A549 (cell line): ENCODE data around the gene OTOP3. TPM values are rescaled to one million over a fixed set of nuclear protein-coding genes. Genes with fewer than 3 reads are reported as not detected.

Experiments used
- ATAC-seq, 2 experiments: fragments of 200-7000 bp in 1 of 2; fragments of >200 bp in 1 of 2; cut with Nextera tagmentation in 1 of 2; cut with Tn5 transposase in 1 of 2; 3 replicates each; pipeline versions ENCODE4 v1.8.0 to v1.9.1; 2018 to 2020; ENCODE audit warnings: mild to moderate bottlenecking in 1 of 2, moderate library complexity in 1 of 2
- CTCF ChIA-PET: fragments of 300-600 bp; sonication (Branson Sonifier 250); formaldehyde crosslinking; extraction: SDS; loops from one replicate; lab custom pipeline; 2021; ENCODE audit warnings: antibody characterized with exemption, inconsistent platforms; lab: Yijun Ruan, JAX
- POLR2A ChIA-PET: fragments of 350-600 bp; formaldehyde crosslinking; extraction: SDS; loops from one replicate; lab custom pipeline; 2021; ENCODE audit warnings: antibody characterized with exemption, inconsistent platforms; lab: Yijun Ruan, JAX
- DNase-seq, 2 experiments: peaks; one replicate each; pipeline versions ENCODE4 v3.0.0 to v3.0.0-alpha.2; 2011 to 2016; ENCODE audit warnings: low read depth in 1 of 2, low spot score in 1 of 2
- FAIRE-seq: peaks from 2 replicates; lab custom pipeline; 2011; peaks lifted over from hg19 to GRCh38; lab: Jason Lieb, UNC
- H3K27ac ChIP-seq, 2 experiments: fragments of >200 bp; sonication (Bioruptor Twin); formaldehyde crosslinking; 3 replicates each; pipeline ENCODE4 v1.5.1; 2016 to 2017
- H3K4me1 ChIP-seq: fragments of >200 bp; sonication (Bioruptor Twin); formaldehyde crosslinking; 3 replicates; pipeline ENCODE4 v1.6.1; 2016
- H3K4me2 ChIP-seq: fragments of >200 bp; sonication (Bioruptor Twin); formaldehyde crosslinking; 3 replicates; pipeline ENCODE4 v1.6.1; 2016
- H3K4me3 ChIP-seq: fragments of >200 bp; sonication (Bioruptor Twin); formaldehyde crosslinking; 3 replicates; pipeline ENCODE4 v1.5.1; 2016
- H3K9me3 ChIP-seq: fragments of >200 bp; sonication (Bioruptor Twin); formaldehyde crosslinking; 3 replicates; pipeline ENCODE4 v1.6.1; 2016
- BCL3 ChIP-seq: fragments of >200 bp; sonication (Bioruptor Twin); formaldehyde crosslinking; IDR thresholded peaks from 3 replicates; pipeline ENCODE4 v1.6.1; 2016
- CTCF ChIP-seq: fragments of >200 bp; sonication (Bioruptor Twin); formaldehyde crosslinking; IDR thresholded peaks from 3 replicates; pipeline ENCODE4 v1.5.1; 2016
- EP300 ChIP-seq, 2 experiments: fragments of >200 bp; sonication (Bioruptor Twin); formaldehyde crosslinking; IDR thresholded peaks; 2 replicates in 1 of 2; 3 replicates in 1 of 2; pipeline ENCODE4 v1.6.1; 2016 to 2017
- FOSB ChIP-seq: fragments of 250-450 bp; sonication (Bioruptor Pico); IDR thresholded peaks from 2 replicates; pipeline ENCODE4 v1.5.0; 2020; ENCODE audit warnings: mild to moderate bottlenecking, moderate library complexity
- FOSL2 ChIP-seq, 2 experiments: fragments of 450-650 bp in 1 of 2; fragments of >200 bp in 1 of 2; sonication (Bioruptor Twin) in 1 of 2; formaldehyde crosslinking; IDR thresholded peaks; 2 replicates each; pipeline versions ENCODE4 v1.5.0 to v1.6.1; 2016 to 2020; ENCODE audit warnings: mild to moderate bottlenecking in 1 of 2, moderate library complexity in 1 of 2
- FOXS1 ChIP-seq: fragments of 250-450 bp; sonication (Bioruptor Pico); IDR thresholded peaks from 2 replicates; pipeline ENCODE4 v1.5.0; 2020; ENCODE audit warnings: mild to moderate bottlenecking, moderate library complexity
- GATA3 ChIP-seq: IDR thresholded peaks from 2 replicates; pipeline ENCODE4 v1.6.1; 2012; ENCODE audit warnings: borderline replicate concordance
- HMGXB4 ChIP-seq: fragments of 250-450 bp; sonication (Bioruptor Pico); IDR thresholded peaks from 2 replicates; pipeline ENCODE4 v1.5.0; 2021; ENCODE audit warnings: mild to moderate bottlenecking, moderate library complexity, borderline replicate concordance
- JUN ChIP-seq, 2 experiments: fragments of >200 bp; sonication (Bioruptor Twin); formaldehyde crosslinking; IDR thresholded peaks; 2 replicates in 1 of 2; 3 replicates in 1 of 2; pipeline ENCODE4 v1.6.1; 2016 to 2017
- MAX ChIP-seq: IDR thresholded peaks from 2 replicates; pipeline ENCODE4 v1.6.1; 2012
- MYC ChIP-seq: IDR thresholded peaks from 2 replicates; pipeline ENCODE4 v1.6.1; 2012; ENCODE audit warnings: mild to moderate bottlenecking, inconsistent platforms, low read length, improper control_type of control experiment, borderline replicate concordance
- POLR2A ChIP-seq: IDR thresholded peaks from 2 replicates; pipeline ENCODE4 v1.6.1; 2012; ENCODE audit warnings: mild to moderate bottlenecking, low read length
- RAD21 ChIP-seq, 2 experiments: fragments of >200 bp in 1 of 2; sonication (Bioruptor Twin) in 1 of 2; formaldehyde crosslinking in 1 of 2; IDR thresholded peaks in 1 of 2; conservative IDR thresholded peaks in 1 of 2; 2 replicates in 1 of 2; 3 replicates in 1 of 2; pipeline ENCODE4 v1.6.1; 2012 to 2018; ENCODE audit warnings: inconsistent platforms in 1 of 2
- REST ChIP-seq: fragments of 200-600 bp; sonication (generic); IDR thresholded peaks from 2 replicates; pipeline ENCODE4 v1.6.1; 2016; ENCODE audit warnings: antibody characterized with exemption, mild to moderate bottlenecking, moderate library complexity
- SREBF2 ChIP-seq: fragments of 450-650 bp; IDR thresholded peaks from 2 replicates; pipeline ENCODE4 v1.6.1; 2014; ENCODE audit warnings: mild to moderate bottlenecking, moderate library complexity
- TP53 ChIP-seq: fragments of 250-450 bp; sonication (Bioruptor Pico); IDR thresholded peaks from 2 replicates; pipeline ENCODE4 v1.5.0; 2021; ENCODE audit warnings: mild to moderate bottlenecking, moderate library complexity
- USF2 ChIP-seq: fragments of 450-650 bp; IDR thresholded peaks from 2 replicates; pipeline ENCODE4 v1.6.1; 2014; ENCODE audit warnings: antibody characterized with exemption
- WGBS: methylation state at CpG from one replicate; pipeline ENCODE4 v1.1.6; 2017; ENCODE audit errors: missing lambda C conversion rate; 5-methylcytosine and 5-hydroxymethylcytosine counted together
- polyA plus RNA-seq, 4 experiments: library from polyadenylated mRNA; depleted of rRNA in 3 of 4; stranded (reverse); fragments of >200 nt; fragmentation: RNase III in 1 of 4; extraction: RNeasy Plus Mini Kit Qiagen cat#74134 plus additional on column Dnase treatment in 1 of 4; gene quantifications; 2 replicates in 3 of 4; 3 replicates in 1 of 4; pipeline ENCODE4 v1.2.3, GENCODE V29; 2011 to 2017

OTOP3 gene
- polyA plus RNA-seq, 2 of the 4 experiments (the other 2 are of a cell fraction): not detected

GRCh38 chr17:74979408-74980146 lies 43.9 kb downstream of the OTOP3 start (continued):
- TF ChIP-seq REST (no peak), TP53 (no peak)

GRCh38 chr17:74981318-74981978 lies 45.8 kb downstream of the OTOP3 start:
- Histone ChIP-seq H3K4me3 (peak overlapping the region; percentile 69), H3K27ac (peak overlapping the region; percentile 92 to 94), H3K4me2 (peak overlapping the region; percentile 92), H3K4me1 (peaks cover 18% of the 10 kb centered on the region), H3K9me3 (no peaks in the 10 kb centered on the region)
- ATAC-seq (no peak; a peak in 1 of 6 replicates), DNase-seq (no peak), FAIRE-seq (no peak)
- POLR2A ChIA-PET: interaction anchor here (2.8 kb wide), 1 partner anchor 31 kb away, joined by 17 read pairs; the partner anchor contains the start of gene MRPL58
- WGBS: 86% methylated on average over 16 of the region's 16 CpGs
- CTCF ChIA-PET: interaction anchor here (1.4 to 13.3 kb wide), 2 partner anchors 22 to 132 kb away, joined by 3 to 280 read pairs; no protein-coding TSS in a partner anchor
- no peak for TF ChIP-seq BCL3
- no peak for TF ChIP-seq POLR2A

- POLR2A ChIA-PET: interaction anchor here (0.6 to 2.8 kb wide), 4 partner anchors 10 to 30 kb away, joined by 3 to 17 read pairs (median 5); partner anchors contain the start of genes HID1 and MRPL58
- peaks cover 23% of the 10 kb centered on the region for H3K4me1 ChIP-seq
- CTCF ChIA-PET: interaction anchor here (0.7 to 4.2 kb wide), 10 partner anchors 9 to 62 kb away, joined by 3 to 53 read pairs (median 6); partner anchors contain the start of genes HID1, MRPL58 and OTOP2
- DNase-seq: peak; percentile 76 to 90
- ATAC-seq: peak; percentile 94
- peak overlapping the region; percentile 69 for H3K4me3 ChIP-seq
- H3K4me2 ChIP-seq: peak overlapping the region; percentile 92
- H3K9me3 ChIP-seq: no peaks in the 10 kb centered on the region
- peak; percentile 54 for FAIRE-seq
- H3K27ac ChIP-seq: peak overlapping the region; percentile 92 to 94
- 2% methylated on average over 23 of the region's 61 CpGs for WGBS
- no peak for TF ChIP-seq EP300 (IDR thresholded peaks at IDR 0.05)
- TF ChIP-seq FOSL2 (IDR thresholded peaks at IDR 0.05): no peak
- 0 out of 2 replicates have a peak, but pooled peaks have one; percentile 15 for TF ChIP-seq FOSL2 (CRISPR knock-in tag; IDR thresholded peaks at IDR 0.05)
- peak in 1 of 2 experiments; percentile 33; a peak in 1 of 5 replicates for TF ChIP-seq RAD21 (conservative IDR thresholded peaks at IDR 0.05 in 1 of 2, IDR thresholded peaks at IDR 0.05 in 1 of 2)
- TF ChIP-seq MAX: peak; percentile 96
- no peak for TF ChIP-seq FOSB (CRISPR knock-in tag)
- TF ChIP-seq HMGXB4 (CRISPR knock-in tag): no peak
- TF ChIP-seq GATA3: peak; percentile 20; the same call in 1 of the 2 replicates
- TF ChIP-seq SREBF2: no peak
- TF ChIP-seq JUN (IDR thresholded peaks at IDR 0.05): peak; percentile 91 to 98; a peak in 4 of 5 replicates
- peak; percentile 92 for TF ChIP-seq BCL3
- 0 out of 2 replicates have a peak, but pooled peaks have one; percentile 15 for TF ChIP-seq MYC
- TF ChIP-seq FOXS1: no peak
- no peak for TF ChIP-seq USF2
- peak; percentile 11; the same call in 1 of the 3 replicates for TF ChIP-seq CTCF
Observed at GRCh38 chr17:74981979-74982662, 46.4 kb downstream of the OTOP3 start.
